Transverse colon (tissue), 4 donors: Measurements from ENCODE around the gene GRM7. TPM values are rescaled to one million over a fixed set of nuclear protein-coding genes. Genes with fewer than 3 reads are reported as not detected.

Experiments used
- DNase-seq: peaks from one replicate; pipeline ENCODE4 v3.0.0-alpha.2; 2019
- H3K27ac ChIP-seq, 4 donors: fragments of 200-600 bp; sonication (generic); 2 replicates each; pipeline ENCODE4 v1.5.1; 2016 to 2018; ENCODE audit warnings: inconsistent platforms in 4 of 4
- H3K27me3 ChIP-seq: fragments of 200-600 bp; sonication (generic); 2 replicates; pipeline ENCODE4 v1.5.1; 2017; ENCODE audit warnings: inconsistent platforms
- H3K36me3 ChIP-seq, 4 donors: fragments of 200-600 bp; sonication (generic); 2 replicates each; pipeline ENCODE4 v1.5.1; 2017 to 2019; ENCODE audit warnings: inconsistent platforms in 4 of 4
- H3K4me1 ChIP-seq, 4 donors: fragments of 200-600 bp; sonication (generic); 2 replicates each; pipeline ENCODE4 v1.5.1; 2017 to 2020; ENCODE audit warnings: inconsistent platforms in 4 of 4
- H3K4me3 ChIP-seq, 4 donors: fragments of 200-600 bp; sonication (generic); 1 replicate in 1 of 4; 2 replicates in 3 of 4; pipeline versions ENCODE4 v1.5.1 to v1.6.1; 2017 to 2019; ENCODE audit warnings: inconsistent platforms in 4 of 4
- H3K9me3 ChIP-seq, 2 donors: fragments of 200-600 bp; sonication (generic); 2 replicates each; pipeline ENCODE4 v1.5.1; 2017 to 2019; ENCODE audit warnings: inconsistent platforms in 2 of 2
- CTCF ChIP-seq, 5 experiments: fragments of 200-600 bp in 3 of 5; fragments of 450-650 bp in 2 of 5; sonication (generic) in 3 of 5; IDR thresholded peaks; 1 replicate in 2 of 5; 2 replicates in 3 of 5; pipeline ENCODE4 v1.5.1; 2016 to 2017; ENCODE audit warnings: antibody characterized with exemption in 5 of 5, inconsistent platforms in 3 of 5, mild to moderate bottlenecking in 2 of 5, moderate library complexity in 1 of 5
- EP300 ChIP-seq: sonication (generic); formaldehyde crosslinking; IDR thresholded peaks from one replicate; pipeline ENCODE4 v1.6.1; 2017; ENCODE audit warnings: antibody characterized with exemption, low read depth
- POLR2A ChIP-seq: fragments of 450-650 bp; IDR thresholded peaks from one replicate; pipeline ENCODE4 v1.6.1; 2016; ENCODE audit warnings: antibody characterized with exemption, mild to moderate bottlenecking, moderate library complexity
- POLR2AphosphoS5 ChIP-seq, 3 donors: sonication (generic); formaldehyde crosslinking; IDR thresholded peaks; one replicate each; pipeline ENCODE4 v1.6.1; 2016; ENCODE audit warnings: antibody characterized with exemption in 3 of 3
- WGBS, 2 donors: methylation state at CpG; one replicate each; pipeline ENCODE4 v1.1.5; 2018; ENCODE audit warnings: low coverage in 1 of 2; 5-methylcytosine and 5-hydroxymethylcytosine counted together
- in situ Hi-C, 4 donors: fragments of 200-750 bp; cut with MboI; loops; one replicate each; pipeline versions ENCODE4 v1.15.0 to v1.15.1; 2017; ENCODE audit warnings: low sequenced_read_pairs in 3 of 4, low pct_ligation_motif_present in 1 of 4, low pct_unique_long_range_greater_than_20kb in 1 of 4
- intact Hi-C: fragments of 100-400 bp; cut with DNase I; formaldehyde crosslinking; loops from one replicate; pipeline ENCODE4 v1.15.1; 2023; ENCODE audit warnings: low total_unique reads
- total RNA-seq, 4 donors: library from RNA; depleted of rRNA; stranded (reverse); fragments of >200 nt; gene quantifications; one replicate each; pipeline ENCODE4 v1.1.0, GENCODE V29; 2016

The GRM7 gene
- total RNA-seq, 4 donors from 2014 or later, result 0.14 to 0.20 (median 0.16) TPM; not detected in 1

GRCh38 chr3:7484636-7485035 is 623.7 kb downstream of the GRM7 start:
- Histone ChIP-seq H3K27ac (no peak overlapping the region), H3K9me3 (no peaks in the 10 kb centered on the region), H3K36me3 (no peaks in the 10 kb centered on the region), H3K4me1 (no peaks in the 10 kb centered on the region), H3K27me3 (no peaks in the 10 kb centered on the region), H3K4me3 (no peak overlapping the region)
- in situ Hi-C loops, result no loop called here
- DNase-seq, result no peak
- intact Hi-C loops, result loop anchor here (1.0 kb wide), 1 partner anchor 27 kb away; no protein-coding TSS in a partner anchor
- no peak for TF ChIP-seq CTCF (IDR thresholded peaks at IDR 0.05)
- no peak for TF ChIP-seq EP300
- no peak for TF ChIP-seq POLR2AphosphoS5 (IDR thresholded peaks at IDR 0.05)
- no peak for TF ChIP-seq POLR2A
- WGBS, 2 donors, result 63% methylated on average over 1 of the region's 1 CpG; no CpG with 5 or more reads in 1 of the 2 donors

- DNase-seq, result no peak
- TF ChIP-seq CTCF (IDR thresholded peaks at IDR 0.05) (no peak), POLR2A (no peak), EP300 (no peak), POLR2AphosphoS5 (IDR thresholded peaks at IDR 0.05) (no peak)
- Histone ChIP-seq H3K27me3 (no peaks in the 10 kb centered on the region), H3K36me3 (no peaks in the 10 kb centered on the region), H3K4me3 (no peak overlapping the region), H3K9me3 (no peaks in the 10 kb centered on the region), H3K27ac (no peak overlapping the region), H3K4me1 (no peaks in the 10 kb centered on the region)
- intact Hi-C loops (no loop called here), in situ Hi-C loops (no loop called here)
- WGBS, 2 donors, result 30% methylated on average over 1 of the region's 1 CpG; no CpG with 5 or more reads in 1 of the 2 donors
Observed at GRCh38 chr3:7487763-7488162, 626.8 kb downstream of the GRM7 start.

- no peak overlapping the region for H3K27ac ChIP-seq
- no peak overlapping the region for H3K4me3 ChIP-seq
- no peaks in the 10 kb centered on the region for H3K27me3 ChIP-seq
- TF ChIP-seq POLR2AphosphoS5 (IDR thresholded peaks at IDR 0.05) (no peak), EP300 (no peak), POLR2A (no peak), CTCF (IDR thresholded peaks at IDR 0.05) (no peak)
- H3K4me1 ChIP-seq, result no peaks in the 10 kb centered on the region
- H3K36me3 ChIP-seq, result no peaks in the 10 kb centered on the region
- DNase-seq, result no peak
- in situ Hi-C loops (no loop called here), intact Hi-C loops (no loop called here)
- H3K9me3 ChIP-seq, result peaks cover 0 to 3% of the 10 kb centered on the region in 2 donors
- WGBS, 2 donors, result 78 to 86% methylated on average over 1 to 2 of the region's 2 CpGs
Observed at GRCh38 chr3:7489417-7489816, 628.5 kb downstream of the GRM7 start.

GRCh38 chr3:7498715-7499114 is 637.8 kb downstream of the GRM7 start:
- 77 to 83% methylated on average over 3 of the region's 3 CpGs for WGBS, 2 donors
- Histone ChIP-seq H3K4me3 (no peak overlapping the region), H3K9me3 (peaks cover 0 to 8% of the 10 kb centered on the region in 2 donors), H3K36me3 (no peaks in the 10 kb centered on the region), H3K27ac (no peak overlapping the region), H3K4me1 (no peaks in the 10 kb centered on the region), H3K27me3 (no peaks in the 10 kb centered on the region)
- TF ChIP-seq POLR2A (no peak), CTCF (IDR thresholded peaks at IDR 0.05) (no peak), EP300 (no peak)
- DNase-seq, result no peak
- in situ Hi-C loops (no loop called here), intact Hi-C loops (no loop called here)
